ENCODE results near the gene RUBCNL. TPM values are rescaled to one million over a fixed set of nuclear protein-coding genes. Genes with fewer than 3 reads are reported as not detected.

Gene RUBCNL
- total RNA-seq, 2 donors from 2014 or later: 2.1 to 2.3 TPM

DNA sequence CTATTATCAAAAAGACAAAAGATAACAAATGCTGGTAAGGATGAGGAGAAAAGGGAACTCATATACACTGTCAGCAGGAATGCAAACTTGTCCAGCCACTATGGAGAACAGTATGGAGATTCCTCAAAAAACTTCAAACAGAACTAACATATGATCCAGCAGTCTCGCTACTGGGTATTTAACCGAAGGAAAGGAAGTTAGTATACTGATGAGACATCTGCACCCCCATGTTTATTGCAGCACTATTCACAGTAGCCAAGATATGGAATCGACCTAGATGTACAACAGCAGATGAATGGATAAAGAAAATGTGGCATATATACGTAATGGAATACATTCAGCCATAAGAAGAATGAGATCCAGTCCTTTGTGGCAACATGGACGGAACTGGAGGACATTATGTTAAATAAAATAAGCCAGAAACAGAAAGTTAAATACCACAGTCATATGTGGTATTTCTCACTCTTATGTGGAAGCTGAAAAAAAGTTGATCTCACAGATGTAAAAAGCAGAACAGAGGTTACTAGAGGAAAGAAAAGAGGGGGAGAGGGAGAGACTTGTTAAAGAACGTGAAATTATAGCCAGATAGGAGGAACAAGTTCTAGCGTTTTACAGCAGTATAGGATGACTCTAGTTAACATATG is 83.2 kb downstream of the RUBCNL start:
- no peaks in the 10 kb centered on the region for H3K4me1 ChIP-seq
- ATAC-seq (no peak), DNase-seq (no peak)
- no peaks in the 10 kb centered on the region for H3K9me3 ChIP-seq
- H3K27ac ChIP-seq: peak overlapping the region in 1 of 4 donors; percentile 17
- H3K36me3 ChIP-seq (replicated peaks in 1 of 2; ENCODE audit: insufficient read depth in 1 of 2, low read depth in 2 of 2): no peaks in the 10 kb centered on the region
- no peaks in the 10 kb centered on the region for H3K27me3 ChIP-seq
- 58 to 70% methylated on average over 7 of the region's 7 CpGs for WGBS, 2 donors
- H3K4me3 ChIP-seq: no peak overlapping the region
- no peak for TF ChIP-seq POLR2A (IDR thresholded peaks at IDR 0.05)
- TF ChIP-seq, protein P1, sequence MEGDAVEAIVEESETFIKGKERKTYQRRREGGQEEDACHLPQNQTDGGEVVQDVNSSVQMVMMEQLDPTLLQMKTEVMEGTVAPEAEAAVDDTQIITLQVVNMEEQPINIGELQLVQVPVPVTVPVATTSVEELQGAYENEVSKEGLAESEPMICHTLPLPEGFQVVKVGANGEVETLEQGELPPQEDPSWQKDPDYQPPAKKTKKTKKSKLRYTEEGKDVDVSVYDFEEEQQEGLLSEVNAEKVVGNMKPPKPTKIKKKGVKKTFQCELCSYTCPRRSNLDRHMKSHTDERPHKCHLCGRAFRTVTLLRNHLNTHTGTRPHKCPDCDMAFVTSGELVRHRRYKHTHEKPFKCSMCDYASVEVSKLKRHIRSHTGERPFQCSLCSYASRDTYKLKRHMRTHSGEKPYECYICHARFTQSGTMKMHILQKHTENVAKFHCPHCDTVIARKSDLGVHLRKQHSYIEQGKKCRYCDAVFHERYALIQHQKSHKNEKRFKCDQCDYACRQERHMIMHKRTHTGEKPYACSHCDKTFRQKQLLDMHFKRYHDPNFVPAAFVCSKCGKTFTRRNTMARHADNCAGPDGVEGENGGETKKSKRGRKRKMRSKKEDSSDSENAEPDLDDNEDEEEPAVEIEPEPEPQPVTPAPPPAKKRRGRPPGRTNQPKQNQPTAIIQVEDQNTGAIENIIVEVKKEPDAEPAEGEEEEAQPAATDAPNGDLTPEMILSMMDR (IDR thresholded peaks at IDR 0.05): no peak
- intact Hi-C loops (cut with DNase I): no loop called here

DNA sequence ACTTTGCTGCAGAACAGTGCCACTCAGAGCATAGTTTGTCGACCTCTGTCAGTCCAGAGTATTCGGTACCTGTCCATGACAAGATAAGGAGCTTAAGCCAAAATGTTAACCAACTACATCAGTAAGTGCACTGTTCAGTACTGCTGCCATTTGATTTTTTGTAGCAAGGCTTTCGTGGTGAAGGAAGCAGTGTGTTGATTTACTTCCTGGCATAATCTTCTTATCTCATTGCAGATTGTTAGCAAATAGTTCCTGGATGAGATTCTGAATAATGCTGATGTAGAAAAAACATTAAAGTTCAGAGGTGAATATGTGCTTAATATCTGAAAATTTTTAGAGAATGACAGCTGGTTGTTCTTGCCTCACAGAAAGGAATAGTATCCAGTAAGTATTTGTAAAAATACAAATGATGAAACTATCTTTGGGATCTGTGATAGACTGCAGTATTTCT is 89.7 kb downstream of the RUBCNL start:
- no peak for DNase-seq
- Histone ChIP-seq H3K36me3 (replicated peaks in 1 of 2; ENCODE audit: insufficient read depth in 1 of 2, low read depth in 2 of 2) (no peaks in the 10 kb centered on the region), H3K9me3 (no peaks in the 10 kb centered on the region), H3K4me3 (no peak overlapping the region), H3K27ac (no peak overlapping the region), H3K27me3 (no peaks in the 10 kb centered on the region), H3K4me1 (no peaks in the 10 kb centered on the region)
- intact Hi-C loops (cut with DNase I): no loop called here
- 27 to 41% methylated on average over 3 of the region's 3 CpGs for WGBS, 2 donors
- TF ChIP-seq, protein P1 (IDR thresholded peaks at IDR 0.05): no peak
- no peak for TF ChIP-seq POLR2A (IDR thresholded peaks at IDR 0.05)
- peak; percentile 20 for ATAC-seq

DNA sequence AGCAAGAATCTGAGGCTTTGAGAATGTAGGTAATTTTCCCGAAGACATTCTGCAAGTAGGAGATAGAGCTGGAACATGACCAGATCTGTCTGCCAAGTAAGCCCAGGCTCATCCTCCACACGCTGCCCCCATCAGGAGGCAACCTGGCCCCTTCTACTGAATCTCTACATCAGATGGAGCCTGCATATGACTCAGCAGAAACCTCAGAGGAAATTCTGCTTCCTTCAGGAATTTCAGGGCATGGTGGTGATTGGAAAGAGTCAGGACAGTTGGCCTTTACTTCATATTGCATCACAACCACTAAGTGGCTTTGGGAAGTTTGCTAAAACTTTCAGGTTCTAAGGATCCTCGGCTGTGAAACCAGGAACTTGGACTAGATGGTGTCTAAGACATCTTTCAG is 90.1 kb downstream of the RUBCNL start:
- no peak overlapping the region for H3K4me3 ChIP-seq
- no peaks in the 10 kb centered on the region for H3K36me3 ChIP-seq (replicated peaks in 1 of 2; ENCODE audit: insufficient read depth in 1 of 2, low read depth in 2 of 2)
- TF ChIP-seq, protein P1 (IDR thresholded peaks at IDR 0.05): no peak
- no peak for TF ChIP-seq POLR2A (IDR thresholded peaks at IDR 0.05)
- intact Hi-C loops (cut with DNase I): no loop called here
- peak in 1 of 4 donors; percentile 13 for DNase-seq
- peak; percentile 69 for ATAC-seq
- H3K4me1 ChIP-seq: no peaks in the 10 kb centered on the region
- no peaks in the 10 kb centered on the region for H3K27me3 ChIP-seq
- 54 to 77% methylated on average over 3 of the region's 3 CpGs for WGBS, 2 donors
- H3K27ac ChIP-seq: peak overlapping the region in 2 of 4 donors; percentile 22 to 24
- no peaks in the 10 kb centered on the region for H3K9me3 ChIP-seq

DNA sequence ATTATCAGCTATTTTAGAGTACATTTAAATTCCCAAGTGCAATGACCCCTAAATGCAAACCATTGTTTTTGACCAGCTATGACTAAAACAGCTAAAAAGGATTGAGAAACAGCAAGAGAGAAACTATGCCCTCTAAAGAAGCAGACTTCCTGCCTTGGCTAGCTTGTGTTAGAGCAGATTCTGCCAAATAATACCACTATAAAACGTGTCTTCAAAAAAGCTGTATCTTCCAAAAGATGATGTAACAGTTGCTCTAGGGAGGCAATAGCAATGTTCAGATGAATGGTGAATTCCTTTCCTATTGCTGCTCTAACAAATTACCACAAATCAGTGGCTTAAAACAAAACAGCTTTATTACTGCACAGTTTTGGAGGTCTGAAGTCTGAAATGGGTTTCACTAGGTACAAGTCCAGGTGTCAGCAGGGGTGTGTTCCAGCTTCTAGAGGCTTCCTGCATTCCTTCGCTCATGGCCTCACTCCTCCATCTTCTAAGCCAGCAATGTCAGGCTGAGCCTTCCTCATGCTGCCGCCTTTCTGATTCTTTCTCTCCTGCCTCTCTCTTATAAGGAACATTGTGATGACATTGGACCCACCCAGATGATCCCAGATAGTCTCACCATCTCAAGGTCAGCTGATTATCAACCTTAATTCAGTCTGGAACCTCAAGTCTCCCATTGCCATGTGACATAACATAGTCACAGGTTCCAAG is 90.8 kb downstream of the RUBCNL start:
- ATAC-seq (peak; percentile 63), DNase-seq (no peak)
- H3K4me1 ChIP-seq: no peaks in the 10 kb centered on the region
- H3K4me3 ChIP-seq: no peak overlapping the region
- no peaks in the 10 kb centered on the region for H3K36me3 ChIP-seq (replicated peaks in 1 of 2; ENCODE audit: insufficient read depth in 1 of 2, low read depth in 2 of 2)
- 67 to 73% methylated on average over 3 of the region's 3 CpGs for WGBS, 2 donors
- H3K9me3 ChIP-seq: no peaks in the 10 kb centered on the region
- intact Hi-C loops (cut with DNase I): no loop called here
- H3K27me3 ChIP-seq: no peaks in the 10 kb centered on the region
- H3K27ac ChIP-seq: peak overlapping the region in 2 of 4 donors; percentile 22 to 24
- TF ChIP-seq POLR2A (IDR thresholded peaks at IDR 0.05): no peak
- TF ChIP-seq, protein P1 (IDR thresholded peaks at IDR 0.05): no peak

Measured in body of pancreas (tissue), 4 donors.